HK-2 (cell line): ENCODE results near the gene NKAIN1.
"Not testable (repeated sequence)": the region's sequence is repeated elsewhere in the genome, so short reads cannot be mapped to it uniquely, and the experiment has no call there.

Experiments used
- DNase-seq: peaks from one replicate; pipeline ENCODE4 v3.0.0-alpha.2; 2018; ENCODE audit not compliant: unreplicated experiment

NKAIN1 gene

GRCh38 chr1:31239653-31240241 lies at the start of gene NKAIN1:
NKAIN1 (minus strand) TSS chr1:31239887; CDS start chr1:31239547, 340 bp downstream.
- DNase-seq: peak; percentile 21

- DNase-seq: no peak
Measured at GRCh38 chr1:31289021-31289420, 49.3 kb upstream of the NKAIN1 start.

- not testable (repeated sequence) for DNase-seq
Measured at GRCh38 chr1:31287791-31288190, 48.1 kb upstream of the NKAIN1 start.

GRCh38 chr1:31282426-31282825 lies 42.7 kb upstream of the NKAIN1 start:
- DNase-seq: not testable (repeated sequence)

GRCh38 chr1:31273619-31274018 lies 33.9 kb upstream of the NKAIN1 start:
- no peak for DNase-seq

DNA sequence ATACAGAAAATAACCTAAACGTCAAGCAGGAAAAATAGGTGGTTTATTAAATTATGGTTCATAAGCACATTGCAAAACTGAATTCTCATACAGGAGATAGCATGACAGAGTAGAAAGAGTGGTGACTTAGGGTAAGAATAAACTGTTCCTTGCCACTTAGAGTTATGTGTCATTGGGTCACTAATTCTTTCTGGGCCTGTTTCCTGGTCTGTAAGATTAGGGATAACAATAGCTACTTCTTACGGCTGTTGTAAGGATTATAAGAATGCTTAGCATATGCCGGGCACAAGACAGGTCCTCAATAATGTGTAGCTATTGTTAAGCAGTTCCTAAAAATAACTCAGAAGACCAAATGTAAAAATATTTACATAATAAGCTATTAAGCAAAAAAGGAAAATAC lies 32.7 kb upstream of the NKAIN1 start:
- DNase-seq: no peak

GRCh38 chr1:31266547-31266946 lies 26.9 kb upstream of the NKAIN1 start:
- no peak for DNase-seq

DNA sequence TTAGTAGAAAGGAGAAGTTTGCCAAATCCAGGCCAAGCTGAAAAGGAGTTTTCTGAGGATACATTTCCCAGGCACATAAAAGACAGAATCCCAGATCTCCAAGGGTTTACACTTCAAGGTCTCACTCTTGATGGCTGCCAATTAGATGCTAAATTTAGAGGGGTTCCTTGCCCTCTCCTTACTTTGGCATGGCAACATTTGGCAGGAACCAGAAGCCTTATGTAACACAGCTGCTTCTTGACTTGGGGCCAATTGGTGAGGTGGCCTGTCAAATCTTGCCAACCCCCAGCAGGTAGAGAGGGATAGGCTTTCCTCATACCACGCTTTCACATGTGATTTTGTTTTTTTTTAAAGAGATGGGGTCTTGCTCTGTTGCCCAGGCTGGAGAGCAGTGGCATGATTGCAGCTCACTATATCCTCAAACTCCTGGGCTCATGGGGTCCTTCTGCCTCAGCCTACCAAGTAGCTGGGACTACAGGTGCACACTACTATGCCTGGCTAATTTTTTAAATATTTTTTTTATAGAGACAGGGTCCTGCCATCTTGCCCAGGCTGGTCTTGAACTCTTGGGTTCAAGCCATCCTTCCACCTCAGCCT lies 25.2 kb upstream of the NKAIN1 start:
- DNase-seq: no peak

GRCh38 chr1:31263408-31263807 lies 23.7 kb upstream of the NKAIN1 start:
- no peak for DNase-seq

DNA sequence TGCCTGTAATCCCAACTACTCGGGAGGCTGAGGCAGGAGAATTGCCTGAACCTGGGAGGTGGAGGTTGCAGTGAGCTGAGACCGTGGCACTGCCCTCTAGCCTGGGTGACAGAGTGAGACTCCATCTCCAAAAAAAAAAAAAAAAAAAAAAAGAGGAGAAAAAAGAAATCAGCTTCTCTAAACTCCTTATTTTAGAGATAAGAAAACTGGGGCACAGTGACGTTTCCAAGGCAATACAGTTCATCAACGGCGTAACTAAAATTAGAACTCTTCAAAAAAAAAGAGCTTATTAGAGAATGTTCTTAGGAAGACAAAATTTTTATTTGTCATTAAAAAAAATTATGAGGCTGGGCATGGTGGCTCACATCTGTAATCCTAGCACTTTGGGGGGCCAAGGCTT lies 22.7 kb upstream of the NKAIN1 start:
- DNase-seq: not testable (repeated sequence)

DNA sequence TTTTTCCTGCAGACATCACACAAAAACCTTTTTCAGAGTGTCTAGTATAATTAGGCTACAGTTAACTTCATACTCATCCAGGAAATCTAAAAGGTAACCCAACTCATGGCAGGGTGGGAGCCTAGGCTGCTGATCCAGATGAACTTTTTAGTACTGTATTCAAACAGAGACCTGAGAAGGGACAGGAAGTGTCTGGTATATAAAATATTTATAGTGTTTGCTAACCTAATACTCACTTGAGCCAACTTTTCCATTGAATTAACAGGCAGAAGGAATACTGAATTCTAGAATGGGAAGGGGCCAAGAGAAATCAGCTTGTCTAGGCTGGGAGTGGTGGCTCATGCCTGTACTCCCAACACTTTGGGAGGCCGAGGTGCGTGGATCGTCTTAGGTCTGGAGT lies 22.2 kb upstream of the NKAIN1 start:
- DNase-seq: no peak

DNA sequence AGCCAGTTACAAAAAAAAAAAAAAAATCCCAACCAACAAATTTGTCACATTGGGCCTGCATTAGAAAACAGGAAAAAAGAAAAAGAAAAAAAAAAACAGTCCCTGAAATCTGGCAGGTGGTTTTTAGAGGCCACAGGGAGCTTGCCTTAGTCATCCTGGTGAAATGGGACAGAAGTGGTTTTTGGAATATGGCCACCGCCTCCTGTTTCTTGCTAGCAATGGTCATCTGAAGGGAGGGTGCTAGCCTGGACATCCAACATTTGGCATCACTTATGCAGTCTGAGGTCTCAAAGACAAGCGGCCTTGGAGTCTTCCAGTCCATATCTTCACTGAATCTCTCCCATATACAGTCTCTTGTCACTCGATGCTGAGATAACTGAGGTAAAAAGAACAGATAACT lies 20.1 kb upstream of the NKAIN1 start:
- no peak for DNase-seq

GRCh38 chr1:31258581-31258980 lies 18.9 kb upstream of the NKAIN1 start:
- DNase-seq: no peak

DNA sequence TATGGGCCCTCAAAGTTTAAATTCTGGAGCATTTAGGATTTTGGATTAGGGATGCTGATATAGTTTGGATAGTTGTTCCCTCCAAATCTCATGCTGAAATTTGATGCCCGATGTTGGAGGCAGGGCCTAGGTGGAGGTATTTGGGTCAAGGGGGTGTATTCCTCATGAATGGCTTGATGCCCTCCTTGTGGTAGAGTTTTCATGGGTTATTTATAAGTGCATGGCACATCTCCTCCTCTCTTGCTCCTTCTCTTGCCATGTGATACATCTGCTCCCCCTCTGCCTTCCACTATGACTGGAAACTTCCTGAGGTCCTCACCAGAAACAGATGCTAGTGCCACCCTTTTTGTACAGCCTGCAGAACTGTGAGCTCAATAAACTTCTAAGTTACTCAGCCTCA lies 17.5 kb upstream of the NKAIN1 start:
- no peak for DNase-seq

- no peak for DNase-seq
Measured at GRCh38 chr1:31249854-31250253, 10.2 kb upstream of the NKAIN1 start.

- DNase-seq: no peak
Measured at GRCh38 chr1:31248276-31248675, 8.6 kb upstream of the NKAIN1 start.

DNA sequence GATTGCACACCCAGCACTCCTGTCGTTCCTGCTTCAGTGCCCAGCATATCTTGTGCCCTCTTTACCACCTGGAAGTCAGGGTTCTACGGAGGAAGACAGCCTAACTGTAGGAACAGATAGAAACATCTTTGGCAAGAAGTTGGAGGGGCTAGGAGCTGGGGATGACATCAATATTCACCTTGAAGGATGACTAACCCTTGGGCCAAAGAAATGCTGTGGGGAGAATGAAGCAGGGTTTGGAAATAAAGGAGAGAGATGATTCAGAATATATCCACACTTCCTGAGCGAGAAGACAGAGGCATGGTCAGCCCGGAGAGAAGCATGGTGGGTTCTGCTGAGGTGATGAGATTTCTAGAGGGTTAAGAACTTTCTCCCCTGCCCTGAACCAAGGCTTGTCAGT lies 4.6 kb upstream of the NKAIN1 start:
- DNase-seq: no peak

- DNase-seq: peak; percentile 18
Measured at GRCh38 chr1:31243501-31244286, 4.0 kb upstream of the NKAIN1 start.

DNA sequence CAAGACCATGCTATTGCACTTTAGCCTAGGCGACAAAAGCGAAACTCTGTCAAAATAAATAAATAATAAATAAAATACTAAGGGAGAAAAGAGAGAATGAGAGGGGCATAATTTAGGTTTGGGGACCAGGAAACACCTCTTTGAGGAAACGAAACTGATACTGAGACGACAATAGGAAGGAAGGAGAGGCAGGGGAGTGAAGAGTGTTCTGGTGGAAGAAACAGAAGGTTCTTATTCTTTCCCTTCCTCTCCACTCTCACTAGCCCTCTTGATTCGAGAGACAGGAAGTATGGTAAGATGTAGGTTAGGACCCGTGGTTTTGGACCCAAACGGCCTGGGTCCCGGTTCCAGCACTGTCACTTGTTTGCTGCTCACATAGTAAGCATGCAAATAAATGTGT lies 1.6 kb upstream of the NKAIN1 start:
- no peak for DNase-seq

DNA sequence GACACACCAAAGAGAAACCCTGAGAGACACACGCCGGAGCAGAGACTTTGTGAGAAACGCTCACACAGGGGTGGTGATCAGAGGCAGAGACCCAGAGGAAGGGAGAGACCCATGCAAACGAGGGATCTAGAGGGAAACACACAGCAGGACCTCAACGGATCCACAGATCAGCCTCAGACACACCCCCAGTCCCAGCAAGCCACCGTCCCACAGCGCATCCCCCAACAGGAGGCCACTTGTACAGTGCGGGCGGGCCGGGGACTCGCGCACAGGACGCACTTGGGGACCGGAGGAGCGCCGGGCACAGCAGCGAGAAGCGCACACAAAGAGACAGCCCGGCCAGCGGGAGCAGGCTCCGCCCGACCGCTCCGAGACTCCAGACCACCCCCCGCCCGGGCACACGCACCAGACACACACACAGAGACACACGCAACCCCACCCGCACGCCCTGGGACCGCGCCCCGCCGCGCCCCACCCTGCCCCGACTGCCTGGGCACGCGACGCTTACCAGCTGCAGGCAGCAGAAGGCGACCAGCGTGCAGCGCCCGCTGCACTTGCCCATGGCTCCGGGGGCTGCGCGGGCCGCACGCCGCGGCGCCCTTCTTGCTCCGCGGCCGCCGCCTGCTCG lies 587 bp downstream of the NKAIN1 start:
- DNase-seq: peak; percentile 13

DNA sequence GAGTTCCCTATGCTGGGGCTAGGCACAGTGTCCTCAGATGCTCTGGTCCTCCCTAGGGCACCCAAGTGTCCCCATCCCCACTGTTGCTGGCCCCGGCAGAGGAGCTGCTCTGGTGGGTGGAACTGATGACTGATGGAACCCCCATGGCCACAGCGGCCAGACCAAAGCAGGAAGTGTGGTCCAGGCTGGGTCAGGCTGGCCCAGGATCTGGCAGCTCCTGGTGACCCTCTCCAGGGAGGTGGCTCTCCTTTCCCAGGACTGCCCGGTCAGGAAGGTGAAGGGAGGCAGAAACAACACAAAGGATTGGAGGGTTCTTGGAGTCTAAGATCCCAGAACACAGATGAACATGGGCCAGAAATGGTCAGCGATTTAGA lies 1.1 kb downstream of the NKAIN1 start:
- no peak for DNase-seq

DNA sequence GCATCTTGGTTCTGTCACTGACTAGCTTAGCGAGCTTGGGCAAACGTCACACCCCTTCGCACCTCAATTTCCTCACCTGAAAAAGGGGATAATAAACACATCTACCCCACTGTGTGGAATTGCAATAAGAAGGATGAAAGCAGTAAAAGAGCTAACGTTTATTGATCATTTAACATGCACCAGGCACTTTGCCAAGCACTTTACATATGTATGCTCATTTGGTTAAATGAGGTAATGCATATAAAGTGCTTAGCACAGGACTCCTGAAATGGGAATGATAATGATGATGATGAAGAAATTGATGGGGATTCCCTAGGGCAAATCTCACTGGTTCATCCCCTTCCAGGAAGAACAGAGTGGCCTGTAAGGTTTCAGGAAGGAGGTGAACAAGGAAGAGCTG lies 4.8 kb downstream of the NKAIN1 start:
- no peak for DNase-seq
